Activated naive CD4-positive, alpha-beta T cell treated with anti-CD3 and anti-CD28 coated beads, Interleukin-2, amount 10 ng/mL, durations not matched to agents 7 days and 5 days (primary cell): ENCODE measurements around the gene STAT1.
"Not testable (repeated sequence)": the region's sequence is repeated elsewhere in the genome, so short reads cannot be mapped to it uniquely, and the experiment has no call there.

Experiments used
- CTCF ChIA-PET: fragments of 350-600 bp; sonication (Branson Sonifier 250); formaldehyde crosslinking; loops from one replicate; lab custom pipeline; 2021; ENCODE audit warnings: antibody characterized with exemption; lab: Charles Lee
- DNase-seq: peaks from one replicate; pipeline ENCODE4 v3.0.0-alpha.2; 2020
- H3K27ac Mint-ChIP-seq: one replicate; pipeline ENCODE4 v1.8.0; 2021; ENCODE audit warnings: mild to moderate bottlenecking, moderate library complexity, mixed read lengths
- H3K27me3 Mint-ChIP-seq: one replicate; pipeline ENCODE4 v1.8.0; 2021; ENCODE audit warnings: mild to moderate bottlenecking, mixed read lengths
- H3K36me3 Mint-ChIP-seq: one replicate; pipeline ENCODE4 v1.8.0; 2021; ENCODE audit warnings: mixed read lengths
- H3K4me1 Mint-ChIP-seq: one replicate; pipeline ENCODE4 v1.8.0; 2021; ENCODE audit warnings: mixed read lengths
- H3K4me3 Mint-ChIP-seq: one replicate; pipeline ENCODE4 v1.8.0; 2021; ENCODE audit warnings: mild to moderate bottlenecking, moderate library complexity, mixed read lengths
- H3K9me3 Mint-ChIP-seq: one replicate; pipeline ENCODE4 v1.8.0; 2021; ENCODE audit warnings: mixed read lengths

Gene STAT1

GRCh38 chr2:190964170-190964795 lies 49.7 kb downstream of the STAT1 start:
- DNase-seq, result peak; percentile 48
- Mint-ChIP-seq H3K4me1 (peaks cover 36% of the 10 kb centered on the region), H3K36me3 (peaks cover 72% of the 10 kb centered on the region), H3K4me3 (no peak overlapping the region), H3K9me3 (no peaks in the 10 kb centered on the region), H3K27me3 (no peaks in the 10 kb centered on the region), H3K27ac (peak overlapping the region; percentile 69)
- CTCF ChIA-PET, result interaction anchor here (1.2 kb wide), 1 partner anchor 183 kb away, joined by 3 read pairs; no protein-coding TSS in a partner anchor

GRCh38 chr2:190963088-190963487 lies 50.9 kb downstream of the STAT1 start:
- Mint-ChIP-seq H3K36me3 (peaks cover 74% of the 10 kb centered on the region), H3K4me1 (peaks cover 30% of the 10 kb centered on the region), H3K4me3 (no peak overlapping the region), H3K9me3 (peaks cover 2% of the 10 kb centered on the region), H3K27me3 (no peaks in the 10 kb centered on the region), H3K27ac (no peak overlapping the region)
- no peak for DNase-seq
- CTCF ChIA-PET, result interaction anchor here (1.2 to 1.6 kb wide), 3 partner anchors 20 to 182 kb away, joined by 3 to 4 read pairs (median 4); no protein-coding TSS in a partner anchor

GRCh38 chr2:190961918-190962487 lies 52.0 kb downstream of the STAT1 start:
- Mint-ChIP-seq H3K4me3 (no peak overlapping the region), H3K36me3 (peaks cover 66% of the 10 kb centered on the region), H3K27ac (peak overlapping the region; percentile 9), H3K4me1 (peaks cover 27% of the 10 kb centered on the region), H3K9me3 (peaks cover 2% of the 10 kb centered on the region), H3K27me3 (no peaks in the 10 kb centered on the region)
- CTCF ChIA-PET, result interaction anchor here (1.6 kb wide), 1 partner anchor 112 kb away, joined by 4 read pairs; no protein-coding TSS in a partner anchor
- DNase-seq, result no peak

GRCh38 chr2:190961117-190961516 lies 52.9 kb downstream of the STAT1 start:
- H3K27me3 Mint-ChIP-seq, H3K4me3 Mint-ChIP-seq, CTCF ChIA-PET, DNase-seq, H3K9me3 Mint-ChIP-seq: not testable (repeated sequence)
- peak overlapping the region; percentile 47 for H3K27ac Mint-ChIP-seq
- peaks cover 23% of the 10 kb centered on the region for H3K4me1 Mint-ChIP-seq
- H3K36me3 Mint-ChIP-seq, result peaks cover 60% of the 10 kb centered on the region

- Mint-ChIP-seq H3K4me3 (no peak overlapping the region), H3K4me1 (peaks cover 16% of the 10 kb centered on the region), H3K9me3 (peaks cover 12% of the 10 kb centered on the region), H3K27ac (peak overlapping the region; percentile 61), H3K36me3 (peaks cover 57% of the 10 kb centered on the region), H3K27me3 (no peaks in the 10 kb centered on the region)
- no peak for DNase-seq
- CTCF ChIA-PET, result interaction anchor here (1.5 kb wide), 1 partner anchor 180 kb away, joined by 4 read pairs; no protein-coding TSS in a partner anchor
These were observed 53.8 kb downstream of the STAT1 start for GRCh38 chr2:190959911-190960788.

- Mint-ChIP-seq H3K4me3 (no peak overlapping the region), H3K27me3 (no peaks in the 10 kb centered on the region), H3K27ac (no peak overlapping the region), H3K36me3 (peaks cover 7% of the 10 kb centered on the region), H3K4me1 (peaks cover 1% of the 10 kb centered on the region), H3K9me3 (peaks cover 11% of the 10 kb centered on the region)
- CTCF ChIA-PET, result no interaction called here
- DNase-seq, result no peak
These were observed 60.7 kb downstream of the STAT1 start for GRCh38 chr2:190953257-190953656.

GRCh38 chr2:190950566-190950991 lies 63.4 kb downstream of the STAT1 start:
- H3K36me3 Mint-ChIP-seq, result peaks cover under 1% of the 10 kb centered on the region
- CTCF ChIA-PET, result interaction anchor here (0.5 to 1.4 kb wide), 2 partner anchors 11 to 170 kb away, joined by 3 to 4 read pairs; no protein-coding TSS in a partner anchor

GRCh38 chr2:190948671-190949070 lies 65.3 kb downstream of the STAT1 start:
- peaks cover 14% of the 10 kb centered on the region for H3K4me1 Mint-ChIP-seq

More at GRCh38 chr2:190950566-190950991, 63.4 kb downstream of the STAT1 start:
- H3K4me1 Mint-ChIP-seq, result peaks cover 14% of the 10 kb centered on the region
- H3K27me3 Mint-ChIP-seq, result no peaks in the 10 kb centered on the region
- no peak for DNase-seq
- H3K27ac Mint-ChIP-seq, result no peak overlapping the region
- H3K4me3 Mint-ChIP-seq, result no peak overlapping the region
- H3K9me3 Mint-ChIP-seq, result no peaks in the 10 kb centered on the region

GRCh38 chr2:190947711-190948251 lies 66.2 kb downstream of the STAT1 start:
- H3K36me3 Mint-ChIP-seq, result no peaks in the 10 kb centered on the region
- H3K27ac Mint-ChIP-seq, result peak overlapping the region; percentile 68
- CTCF ChIA-PET, result interaction anchor here (0.6 to 4.7 kb wide), 11 partner anchors 34 to 478 kb away, joined by 3 to 41 read pairs (median 3); no protein-coding TSS in a partner anchor
- H3K27me3 Mint-ChIP-seq, result no peaks in the 10 kb centered on the region
- H3K9me3 Mint-ChIP-seq, result no peaks in the 10 kb centered on the region
- peaks cover 14% of the 10 kb centered on the region for H3K4me1 Mint-ChIP-seq
- DNase-seq, result no peak
- no peak overlapping the region for H3K4me3 Mint-ChIP-seq

More at GRCh38 chr2:190948671-190949070, 65.3 kb downstream of the STAT1 start:
- no peaks in the 10 kb centered on the region for H3K9me3 Mint-ChIP-seq
- no peak for DNase-seq
- CTCF ChIA-PET, result interaction anchor here (1.2 to 4.7 kb wide), 5 partner anchors 60 to 168 kb away, joined by 3 to 41 read pairs (median 4); no protein-coding TSS in a partner anchor
- no peaks in the 10 kb centered on the region for H3K36me3 Mint-ChIP-seq
- no peak overlapping the region for H3K4me3 Mint-ChIP-seq
- H3K27ac Mint-ChIP-seq, result no peak overlapping the region
- no peaks in the 10 kb centered on the region for H3K27me3 Mint-ChIP-seq

GRCh38 chr2:190947141-190947540 lies 66.8 kb downstream of the STAT1 start:
- DNase-seq, result no peak
- Mint-ChIP-seq H3K27ac (peak overlapping the region; percentile 3), H3K36me3 (no peaks in the 10 kb centered on the region), H3K27me3 (no peaks in the 10 kb centered on the region), H3K4me1 (peaks cover 14% of the 10 kb centered on the region), H3K9me3 (no peaks in the 10 kb centered on the region), H3K4me3 (no peak overlapping the region)
- CTCF ChIA-PET, result interaction anchor here (0.6 to 4.7 kb wide), 11 partner anchors 35 to 477 kb away, joined by 3 to 41 read pairs (median 3); no protein-coding TSS in a partner anchor

GRCh38 chr2:190943706-190944105 lies 70.3 kb downstream of the STAT1 start:
- Mint-ChIP-seq H3K4me3 (no peak overlapping the region), H3K27me3 (no peaks in the 10 kb centered on the region), H3K36me3 (peaks cover 2% of the 10 kb centered on the region), H3K9me3 (no peaks in the 10 kb centered on the region), H3K27ac (no peak overlapping the region), H3K4me1 (peaks cover 14% of the 10 kb centered on the region)
- DNase-seq, result no peak
- CTCF ChIA-PET, result no interaction called here

- Mint-ChIP-seq H3K4me3 (no peak overlapping the region), H3K4me1 (peaks cover 7% of the 10 kb centered on the region), H3K27me3 (no peaks in the 10 kb centered on the region), H3K9me3 (no peaks in the 10 kb centered on the region), H3K27ac (no peak overlapping the region), H3K36me3 (peaks cover 3% of the 10 kb centered on the region)
- CTCF ChIA-PET, result interaction anchor here (1.2 kb wide), 1 partner anchor 93 kb away, joined by 3 read pairs; no protein-coding TSS in a partner anchor
- no peak for DNase-seq
These were observed 71.3 kb downstream of the STAT1 start for GRCh38 chr2:190942697-190943096.

GRCh38 chr2:190941571-190941970 lies 72.4 kb downstream of the STAT1 start:
- H3K36me3 Mint-ChIP-seq, result peaks cover 3% of the 10 kb centered on the region

More at GRCh38 chr2:190941571-190941970, 72.4 kb downstream of the STAT1 start:
- no peak for DNase-seq
- CTCF ChIA-PET, result no interaction called here
- no peaks in the 10 kb centered on the region for H3K27me3 Mint-ChIP-seq
- no peaks in the 10 kb centered on the region for H3K9me3 Mint-ChIP-seq
- no peak overlapping the region for H3K27ac Mint-ChIP-seq
- H3K4me1 Mint-ChIP-seq, result no peaks in the 10 kb centered on the region
- no peak overlapping the region for H3K4me3 Mint-ChIP-seq
